H1 (cell line): Measurements from ENCODE around the gene SLC12A5. TPM values are rescaled to one million over a fixed set of nuclear protein-coding genes. Genes with fewer than 3 reads are reported as not detected.

Experiments used
- CTCF ChIA-PET: fragments of 300-600 bp; sonication (Branson Sonifier 250); formaldehyde crosslinking; loops from one replicate; lab custom pipeline; 2021; ENCODE audit not compliant: partially characterized antibody; lab: Charles Lee
- POLR2A ChIA-PET: fragments of 300-600 bp; sonication (Branson Sonifier 250); formaldehyde crosslinking; loops from one replicate; lab custom pipeline; 2021; ENCODE audit warnings: inconsistent platforms; ENCODE audit not compliant: partially characterized antibody; lab: Charles Lee
- DNase-seq, 2 experiments: peaks; one replicate each; pipeline versions ENCODE4 v3.0.0 to v3.0.0-alpha.2; 2010 to 2022; ENCODE audit warnings: low spot score in 2 of 2, low read depth in 1 of 2, mixed read lengths in 1 of 2
- FAIRE-seq: peaks from 2 replicates; lab custom pipeline; 2011; peaks lifted over from hg19 to GRCh38; lab: Jason Lieb, UNC
- H2AFZ ChIP-seq: 2 replicates; pipeline ENCODE4 v1.8.1; 2012; ENCODE audit warnings: low read length, inconsistent platforms
- H2AK5ac ChIP-seq: 2 replicates; pipeline ENCODE4 v1.6.1; 2013; ENCODE audit warnings: low read depth, low read length
- H2BK120ac ChIP-seq: replicated peaks from 2 replicates; pipeline ENCODE3; 2013; ENCODE audit warnings: low read depth, low read length, inconsistent platforms
- H2BK12ac ChIP-seq: 2 replicates; pipeline ENCODE4 v1.6.1; 2013; ENCODE audit warnings: low read depth, low read length
- H2BK15ac ChIP-seq: 2 replicates; pipeline ENCODE4 v1.6.1; 2013; ENCODE audit warnings: low read length
- H2BK20ac ChIP-seq: 2 replicates; pipeline ENCODE4 v1.6.1; 2013; ENCODE audit warnings: low read length
- H2BK5ac ChIP-seq: 2 replicates; pipeline ENCODE4 v1.6.1; 2013; ENCODE audit warnings: low read depth, low read length
- H3K14ac ChIP-seq: 2 replicates; pipeline ENCODE4 v1.6.1; 2013; ENCODE audit warnings: inconsistent platforms; ENCODE audit not compliant: insufficient read length
- H3K18ac ChIP-seq: 2 replicates; pipeline ENCODE4 v1.6.1; 2013; ENCODE audit warnings: low read length; ENCODE audit errors: extremely low read depth
- H3K23ac ChIP-seq: 2 replicates; pipeline ENCODE4 v1.6.1; 2013; ENCODE audit warnings: inconsistent platforms; ENCODE audit not compliant: insufficient read length
- H3K23me2 ChIP-seq: 2 replicates; pipeline ENCODE4 v1.6.1; 2013; ENCODE audit warnings: low read depth, low read length
- H3K27ac ChIP-seq: 2 replicates; pipeline ENCODE4 v1.6.1; 2011; ENCODE audit warnings: low read depth, low read length, inconsistent platforms
- H3K27me3 ChIP-seq, 4 experiments: replicated peaks in 1 of 4; 1 replicate in 1 of 4; 2 replicates in 3 of 4; pipeline versions ENCODE4 v1.6.1 to v1.8.1; 2011 to 2013; ENCODE audit warnings: low read length in 3 of 4, mild to moderate bottlenecking in 3 of 4, inconsistent platforms in 2 of 4, mixed read lengths in 2 of 4, moderate library complexity in 1 of 4; ENCODE audit not compliant: control insufficient read depth in 3 of 4, insufficient read depth in 3 of 4; ENCODE audit errors: extremely low read depth in 1 of 4
- H3K36me3 ChIP-seq, 4 experiments: 2 replicates each; pipeline versions ENCODE4 v1.6.1 to v1.8.1; 2011 to 2013; ENCODE audit warnings: mild to moderate bottlenecking in 4 of 4, low read length in 3 of 4, moderate library complexity in 2 of 4, control low read depth in 1 of 4, inconsistent platforms in 1 of 4; ENCODE audit not compliant: insufficient read depth in 4 of 4, control insufficient read depth in 2 of 4
- H3K4ac ChIP-seq: replicated peaks from 2 replicates; pipeline ENCODE3; 2013; ENCODE audit warnings: low read length, low read depth, mixed read lengths, inconsistent platforms; ENCODE audit not compliant: insufficient read length
- H3K4me1 ChIP-seq, 4 experiments: replicated peaks in 1 of 4; 1 replicate in 1 of 4; 2 replicates in 3 of 4; pipeline versions ENCODE4 v1.6.1 to v1.8.1; 2011 to 2013; ENCODE audit warnings: low read length in 3 of 4, inconsistent platforms in 2 of 4, mixed read lengths in 1 of 4; ENCODE audit not compliant: insufficient read depth in 4 of 4, control insufficient read depth in 3 of 4
- H3K4me2 ChIP-seq, 2 experiments: 2 replicates each; pipeline versions ENCODE4 v1.6.1 to v1.8.1; 2011 to 2013; ENCODE audit warnings: low read depth in 2 of 2, low read length in 2 of 2, control low read depth in 1 of 2, inconsistent platforms in 1 of 2, mild to moderate bottlenecking in 1 of 2; ENCODE audit not compliant: insufficient read depth in 1 of 2
- H3K4me3 ChIP-seq, 4 experiments: fragments of 200-600, 300-600 bp in 1 of 4; sonication (generic), shearing (Covaris generic), sonication (Bioruptor Twin) in 1 of 4; 2 replicates each; pipeline versions ENCODE4 v1.5.1 to v1.8.1; 2011 to 2016; ENCODE audit warnings: low read length in 4 of 4, low read depth in 3 of 4, control low read depth in 2 of 4, inconsistent platforms in 2 of 4, mild to moderate bottlenecking in 2 of 4, mixed read lengths in 1 of 4, moderate library complexity in 1 of 4; ENCODE audit not compliant: insufficient read depth in 2 of 4; ENCODE audit errors: extremely low read depth in 1 of 4
- H3K56ac ChIP-seq: replicated peaks from 2 replicates; pipeline ENCODE3; 2013; ENCODE audit warnings: low read depth, mild to moderate bottlenecking, mixed read lengths, low read length, inconsistent platforms; ENCODE audit not compliant: insufficient read length
- H3K79me1 ChIP-seq: 2 replicates; pipeline ENCODE4 v1.6.1; 2013; ENCODE audit warnings: low read depth, low read length, control low read depth
- H3K79me2 ChIP-seq, 2 experiments: 2 replicates each; pipeline versions ENCODE4 v1.6.1 to v1.8.1; 2012 to 2013; ENCODE audit warnings: low read length in 2 of 2, mild to moderate bottlenecking in 2 of 2, inconsistent platforms in 1 of 2; ENCODE audit not compliant: insufficient read depth in 2 of 2, control insufficient read depth in 1 of 2
- H3K9ac ChIP-seq, 4 experiments: replicated peaks in 1 of 4; 1 replicate in 1 of 4; 2 replicates in 3 of 4; pipeline versions ENCODE4 v1.6.1 to v1.8.1; 2011 to 2013; ENCODE audit warnings: low read depth in 3 of 4, low read length in 3 of 4, control low read depth in 2 of 4, mild to moderate bottlenecking in 2 of 4, moderate library complexity in 2 of 4, inconsistent platforms in 1 of 4; ENCODE audit errors: extremely low read depth in 1 of 4
- H3K9me3 ChIP-seq, 2 experiments: 2 replicates each; pipeline versions ENCODE4 v1.6.1 to v1.8.1; 2012 to 2013; ENCODE audit warnings: mild to moderate bottlenecking in 2 of 2, moderate library complexity in 2 of 2, control low read depth in 1 of 2, inconsistent platforms in 1 of 2, low read depth in 1 of 2, low read length in 1 of 2, mixed read lengths in 1 of 2; ENCODE audit not compliant: insufficient read depth in 2 of 2
- H4K20me1 ChIP-seq, 2 experiments: replicated peaks in 1 of 2; 2 replicates each; pipeline versions ENCODE3 to v1.8.1; 2011 to 2013; ENCODE audit warnings: inconsistent platforms in 2 of 2, low read length in 2 of 2, mild to moderate bottlenecking in 1 of 2; ENCODE audit not compliant: insufficient read depth in 2 of 2, control insufficient read depth in 1 of 2
- H4K5ac ChIP-seq: 2 replicates; pipeline ENCODE4 v1.6.1; 2013; ENCODE audit warnings: low read length, low read depth, mixed read lengths, inconsistent platforms; ENCODE audit not compliant: insufficient read length
- H4K8ac ChIP-seq: 2 replicates; pipeline ENCODE4 v1.8.0; 2013; ENCODE audit warnings: mild to moderate bottlenecking, moderate library complexity, low read length, inconsistent platforms; ENCODE audit not compliant: insufficient read depth; ENCODE audit errors: extremely low read depth
- H4K91ac ChIP-seq: replicated peaks from 2 replicates; pipeline ENCODE3; 2013; ENCODE audit warnings: low read length, mixed read lengths, inconsistent platforms; ENCODE audit not compliant: insufficient read length
- CBX5 ChIP-seq: fragments of 300-800, 300-1000 bp; sonication (generic); IDR thresholded peaks from 2 replicates; pipeline ENCODE4 v1.7.1; 2016; ENCODE audit warnings: antibody characterized with exemption, low read length, low read depth
- HDAC2 ChIP-seq, 2 experiments: fragments of 300-600 bp in 1 of 2; sonication (generic) in 1 of 2; IDR thresholded peaks; 2 replicates each; pipeline ENCODE4 v1.6.1; 2011 to 2012; ENCODE audit warnings: low read depth in 2 of 2, low read length in 2 of 2, mild to moderate bottlenecking in 2 of 2, moderate library complexity in 2 of 2, borderline replicate concordance in 1 of 2, inconsistent platforms in 1 of 2
- RAD21 ChIP-seq, 2 experiments: IDR thresholded peaks in 1 of 2; conservative IDR thresholded peaks in 1 of 2; 2 replicates each; pipeline ENCODE4 v1.6.1; 2011; ENCODE audit warnings: low read depth in 2 of 2, low read length in 2 of 2, improper control_type of control experiment in 1 of 2, inconsistent platforms in 1 of 2, mild to moderate bottlenecking in 1 of 2, moderate library complexity in 1 of 2
- SP2 ChIP-seq: IDR thresholded peaks from 2 replicates; pipeline ENCODE4 v1.6.1; 2012; ENCODE audit warnings: mild to moderate bottlenecking, low read length, inconsistent platforms
- WGBS, 2 experiments: shearing (Covaris generic) in 1 of 2; methylation state at CpG; one replicate each; pipeline versions ENCODE4 v1.1.6 to v1.1.7; 2013 to 2015; ENCODE audit warnings: low lambda C conversion rate in 2 of 2, mixed read lengths in 2 of 2, inconsistent platforms in 1 of 2, low coverage in 1 of 2, missing lambda C conversion rate in 1 of 2; ENCODE audit not compliant: insufficient replicate concordance in 2 of 2, insufficient coverage in 1 of 2, insufficient read length in 1 of 2; ENCODE audit errors: extremely low coverage in 1 of 2, missing lambda C conversion rate in 1 of 2; 5-methylcytosine and 5-hydroxymethylcytosine counted together
- polyA plus RNA-seq, 7 experiments: library from polyadenylated mRNA; depleted of rRNA in 3 of 7; stranded (reverse) in 5 of 7; unstranded in 2 of 7; fragments of >200 nt in 5 of 7; fragments of 200-250 nt in 2 of 7; gene quantifications; 1 replicate in 5 of 7; 2 replicates in 1 of 7; 4 replicates in 1 of 7; pipeline versions ENCODE4 v1.2.1 to v1.2.3, GENCODE V29; 2011 to 2013; ENCODE audit warnings: missing spikeins in 2 of 7, mixed read lengths in 2 of 7
- total RNA-seq: library from RNA; stranded (reverse); fragmentation: NEBNext Ultra II Directional; extraction: Animal tissue kit (Norgen Biotek cat#: 25700); gene quantifications from 2 replicates; pipeline ENCODE4 v1.2.1, GENCODE V29; 2021

SLC12A5 gene
- total and polyA plus RNA-seq, 2 of the 8 experiments (the other 6 are each of a cell fraction or from before 2014, with no cell fraction given), result 1.9 to 7.3 TPM

- no peaks in the 10 kb centered on the region for H4K20me1 ChIP-seq
- TF ChIP-seq SP2 (no peak), CBX5 (no peak), RAD21 (IDR thresholded peaks at IDR 0.05 in 1 of 2, conservative IDR thresholded peaks at IDR 0.05 in 1 of 2; ENCODE audit: low read depth in 2 of 2, low read length in 2 of 2) (no peak), HDAC2 (IDR thresholded peaks at IDR 0.05; ENCODE audit: borderline replicate concordance in 1 of 2, low read depth in 2 of 2, low read length in 2 of 2) (no peak)
- TF ChIP-seq, all 59 proteins: peak for 0
- Histone ChIP-seq H3K4me2 (no peak overlapping the region), H3K27me3 (peaks cover 0 to 7% (median 4%) of the 10 kb centered on the region in 4 experiments; a peak in 4 of 7 replicates), H3K4me3 (no peak overlapping the region), H3K9ac (no peak overlapping the region), H2AFZ (no peak overlapping the region), H3K4me1 (peaks cover 8 to 19% (median 10%) of the 10 kb centered on the region in 4 experiments), H4K8ac (no peak overlapping the region), H2AK5ac (no peak overlapping the region), H2BK120ac (no peak overlapping the region), H3K36me3 (no peaks in the 10 kb centered on the region), H2BK5ac (0 out of 2 replicates have a peak overlapping the region, but pooled peaks have one; percentile 44), H4K91ac (no peak overlapping the region), H2BK20ac (no peak overlapping the region), H3K79me1 (no peaks in the 10 kb centered on the region), H3K4ac (no peak overlapping the region), H2BK15ac (no peak overlapping the region), H2BK12ac (no peak overlapping the region), H3K23me2 (peaks cover 4% of the 10 kb centered on the region; the same call in 1 of the 2 replicates), H3K18ac (no peak overlapping the region), H3K14ac (no peak overlapping the region), H3K23ac (no peak overlapping the region), H3K9me3 (no peaks in the 10 kb centered on the region), H4K5ac (no peak overlapping the region), H3K56ac (no peak overlapping the region), H3K79me2 (no peaks in the 10 kb centered on the region), H3K27ac (no peak overlapping the region)
- DNase-seq, result no peak
- WGBS, 2 experiments, result 94% methylated on average over 19 of the region's 20 CpGs; no CpG with 5 or more reads in 1 of the 2 experiments
- CTCF ChIA-PET, result interaction anchor here (1.0 to 3.8 kb wide), 4 partner anchors 11 to 35 kb away, joined by 3 to 29 read pairs (median 7); no protein-coding TSS in a partner anchor
- no peak for FAIRE-seq
- POLR2A ChIA-PET, result interaction anchor here (0.5 to 1.9 kb wide), 2 partner anchors 9 to 75 kb away, joined by 4 to 8 read pairs; partner anchors contain the start of gene PCIF1
These were observed 19.2 kb upstream of the SLC12A5 start for GRCh38 chr20:46009816-46010215.
